NCI-H2227 treated with DMSO at 0.1 percent for 48 hours (cell line): ENCODE measurements around the gene KDM4C.
"Not testable (repeated sequence)": the region's sequence is repeated elsewhere in the genome, so short reads cannot be mapped to it uniquely, and the experiment has no call there.

ENCODE experiments used
- DNase-seq: peaks from one replicate; lab custom pipeline; 2025; lab: John Stamatoyannopoulos, UW

The KDM4C gene

DNA sequence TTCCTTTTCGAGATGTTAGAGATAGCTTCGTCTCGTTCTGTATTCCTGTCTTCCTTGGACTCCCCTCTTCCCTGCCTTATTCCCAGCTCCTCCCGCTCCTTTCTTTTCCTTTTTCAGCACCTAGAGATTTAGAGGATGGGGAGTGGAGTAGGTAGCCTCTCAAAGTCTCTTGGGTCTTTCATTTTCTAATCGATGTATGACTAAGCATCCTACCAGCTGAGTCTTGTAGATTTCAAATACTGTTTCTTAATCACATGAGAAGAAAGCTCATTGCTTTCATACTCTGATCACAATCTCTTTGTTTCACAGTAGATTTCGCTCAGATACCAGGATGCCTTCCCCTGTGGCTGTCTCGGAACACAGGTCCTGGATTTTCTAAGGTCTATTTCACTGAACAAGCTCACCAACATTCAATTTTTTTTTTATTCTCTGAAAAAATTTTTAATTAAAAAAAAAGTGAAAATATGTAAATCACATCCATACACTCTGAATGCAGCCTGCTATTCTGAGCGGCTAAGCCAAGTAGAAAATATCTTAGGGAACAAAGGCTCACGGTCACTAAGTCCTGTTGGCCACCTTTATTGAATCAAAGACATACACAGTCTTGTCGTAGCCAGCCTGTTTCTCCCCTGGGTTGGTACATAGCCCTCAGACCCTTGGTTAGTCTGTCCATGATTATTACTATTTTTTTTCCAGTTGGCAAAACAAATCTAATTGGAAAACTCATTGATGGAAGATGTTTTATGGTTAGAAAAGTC lies 413.8 kb downstream of the KDM4C start:
- no peak for DNase-seq

DNA sequence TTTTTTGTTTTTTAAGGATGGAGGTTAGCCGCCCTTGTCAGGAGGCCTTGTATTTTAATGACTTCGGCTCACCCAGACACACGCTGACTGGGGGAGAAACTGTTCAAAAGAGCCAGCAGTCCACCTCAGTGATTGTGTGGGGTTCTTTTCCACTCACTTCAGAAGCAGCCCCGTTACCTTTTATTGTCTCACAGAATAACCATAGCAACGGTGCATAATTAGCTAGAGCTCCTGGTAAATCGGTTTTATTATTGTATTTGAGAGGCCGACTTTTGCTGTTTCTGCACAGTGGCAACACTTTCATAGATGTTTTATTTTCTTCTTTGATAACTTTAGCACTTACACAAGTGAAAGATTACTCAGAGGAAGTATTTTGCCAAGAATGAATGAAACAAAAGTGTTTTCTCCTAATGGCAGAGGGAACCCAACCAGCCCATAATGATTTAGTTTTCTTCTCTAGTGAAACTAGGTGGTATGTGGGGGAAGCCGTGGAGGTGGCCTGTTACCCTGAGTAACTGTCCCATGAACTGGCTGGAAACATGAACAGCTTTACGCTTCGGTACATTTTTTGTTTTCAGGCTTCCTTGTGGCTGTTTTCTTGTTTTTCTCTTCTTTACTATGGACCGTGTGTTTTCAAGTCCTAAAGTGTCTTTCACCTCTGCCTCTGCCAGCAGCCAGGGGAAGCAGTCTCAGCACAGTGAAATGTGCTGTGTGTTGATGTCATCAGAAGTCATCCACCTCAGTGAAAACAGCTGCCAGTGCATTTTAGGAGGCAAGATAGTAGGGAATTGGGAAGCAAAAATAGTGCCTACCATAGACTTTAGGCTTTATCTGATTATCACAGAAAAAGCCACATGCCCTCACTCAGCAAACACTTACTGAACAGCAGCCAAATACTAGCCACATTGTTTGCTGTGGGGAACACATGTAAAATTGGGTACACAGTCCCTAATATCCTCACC lies 414.7 kb downstream of the KDM4C start:
- no peak for DNase-seq

DNA sequence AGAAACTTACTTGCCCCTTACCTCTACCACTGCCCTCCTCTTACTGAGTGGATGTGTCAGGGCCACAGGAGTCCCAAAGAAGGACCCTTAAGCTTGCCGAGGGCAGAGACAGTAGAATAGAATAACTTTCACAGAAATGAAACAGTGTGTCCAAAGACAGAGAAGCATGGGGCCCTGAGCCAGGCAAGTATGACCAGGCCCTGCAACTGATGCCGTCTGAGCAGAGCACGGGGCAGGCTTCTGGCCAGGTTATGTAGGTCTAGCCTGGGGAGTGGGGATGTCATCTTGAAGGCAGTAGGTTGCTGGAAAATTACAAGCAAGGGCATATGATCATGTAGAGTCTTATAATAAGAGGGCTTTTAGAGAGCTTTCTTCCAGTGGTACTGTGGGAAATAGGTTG lies 415.4 kb downstream of the KDM4C start:
- DNase-seq: no peak

GRCh38 chr9:7174301-7174700 lies 416.5 kb downstream of the KDM4C start:
- DNase-seq: no peak

DNA sequence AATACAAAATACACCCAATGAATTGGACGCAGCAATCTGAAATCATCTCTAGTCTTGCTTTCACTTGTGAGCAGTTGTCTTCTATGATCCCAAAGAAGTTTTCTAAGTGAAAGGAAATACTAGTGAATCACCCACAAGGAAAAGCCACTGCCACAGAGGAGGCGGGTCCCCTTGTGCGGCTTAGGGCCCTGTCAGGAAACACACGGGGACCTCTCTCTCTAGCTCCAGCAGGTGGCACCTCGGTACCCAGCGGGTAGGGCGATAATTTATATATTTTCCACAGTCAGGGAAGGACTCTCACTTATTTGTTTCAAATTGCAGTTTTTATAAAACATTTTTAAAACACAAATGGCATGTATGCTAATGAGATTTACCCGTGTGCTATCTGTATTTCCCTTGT lies 417.1 kb downstream of the KDM4C start:
- DNase-seq: no peak

GRCh38 chr9:7176561-7176960 lies 418.8 kb downstream of the KDM4C start:
- DNase-seq: no peak

- no peak for DNase-seq
These were observed 419.6 kb downstream of the KDM4C start for GRCh38 chr9:7177383-7177782.

GRCh38 chr9:7178729-7179128 lies 421.0 kb downstream of the KDM4C start:
- no peak for DNase-seq

DNA sequence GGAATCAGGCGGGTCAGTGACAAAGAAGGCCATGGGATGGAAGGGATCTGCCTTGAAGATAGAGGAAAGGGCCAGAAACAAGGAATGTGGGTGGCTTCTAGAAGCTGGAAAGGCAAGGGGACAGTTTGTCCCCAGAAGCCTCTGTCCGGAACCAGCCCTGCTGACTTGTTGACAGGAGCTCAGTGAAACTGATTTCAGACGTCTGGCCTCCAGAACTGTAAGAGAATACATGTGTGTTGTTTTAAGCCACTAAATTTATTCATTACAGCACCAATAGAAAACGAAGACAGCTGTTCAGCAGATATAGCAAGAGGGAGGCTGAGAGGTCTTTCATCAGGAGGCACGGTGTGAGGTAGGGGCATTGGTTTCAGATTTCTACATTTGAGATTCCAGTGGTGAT lies 422.5 kb downstream of the KDM4C start:
- no peak for DNase-seq

- not testable (repeated sequence) for DNase-seq
These were observed 425.4 kb downstream of the KDM4C start for GRCh38 chr9:7183139-7183538.

GRCh38 chr9:7185612-7186011 lies 427.8 kb downstream of the KDM4C start:
- DNase-seq: no peak

DNA sequence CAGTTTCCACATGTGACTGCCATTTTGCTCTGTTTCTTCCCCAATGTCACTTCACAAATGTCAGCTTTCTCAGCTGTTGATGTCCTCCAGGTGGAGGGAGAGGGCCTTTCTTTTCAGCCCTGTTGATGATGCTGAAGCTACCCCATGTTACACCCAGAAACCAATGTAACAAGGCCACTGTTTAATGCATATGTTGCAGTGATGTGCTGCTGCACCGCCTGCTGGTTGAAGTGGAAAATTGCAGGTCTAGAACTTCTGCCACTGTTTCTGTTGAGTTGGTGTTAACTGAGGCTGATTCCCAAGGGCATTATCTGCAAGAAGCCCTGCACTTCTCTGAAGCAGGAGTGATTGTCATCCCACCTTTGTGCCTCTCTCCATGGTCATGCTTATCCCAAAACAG lies 428.4 kb downstream of the KDM4C start:
- no peak for DNase-seq

GRCh38 chr9:7192266-7192665 lies 434.5 kb downstream of the KDM4C start:
- no peak for DNase-seq

- DNase-seq: no peak
These were observed 437.8 kb downstream of the KDM4C start for GRCh38 chr9:7195526-7195925.

- DNase-seq: no peak
These were observed 438.7 kb downstream of the KDM4C start for GRCh38 chr9:7196467-7196866.

DNA sequence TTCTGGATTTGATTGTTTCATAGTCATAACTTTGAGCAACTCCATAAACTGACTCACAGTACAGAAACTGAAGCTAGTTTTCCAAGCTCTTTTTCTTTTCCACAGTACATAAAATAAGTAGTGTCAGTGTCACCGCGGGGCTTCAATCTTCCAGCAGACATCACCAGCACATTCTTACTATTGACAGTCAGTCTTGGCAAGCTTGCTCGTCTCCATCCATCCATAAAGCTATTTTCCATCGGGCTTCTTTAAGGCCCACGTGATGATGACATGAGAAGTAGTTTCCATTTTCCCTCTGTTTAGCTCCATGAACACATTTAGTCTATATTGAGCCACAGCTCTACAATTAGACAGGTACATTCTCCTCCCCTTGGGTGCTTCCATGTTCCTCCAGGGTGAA lies 443.4 kb downstream of the KDM4C start:
- DNase-seq: no peak

DNA sequence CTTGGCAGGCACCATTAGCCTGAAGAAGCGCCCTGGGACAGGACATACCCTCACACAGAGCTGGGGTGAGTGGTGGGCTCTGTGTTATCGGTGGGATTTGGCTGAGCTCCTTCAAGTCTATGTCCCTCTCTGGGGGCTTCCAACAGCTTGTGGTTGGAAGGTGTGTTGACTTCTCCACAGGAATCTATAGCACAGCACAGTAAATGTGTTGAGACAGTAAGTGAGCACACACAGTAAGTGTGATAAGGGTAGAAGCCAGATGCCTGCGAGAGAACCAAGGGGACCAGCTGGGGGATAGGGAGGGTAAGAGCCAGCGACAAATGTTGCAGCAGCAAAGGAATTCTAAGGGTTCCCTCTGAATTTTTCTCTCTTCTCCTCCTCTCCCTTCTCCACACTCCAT lies 448.0 kb downstream of the KDM4C start:
- DNase-seq: no peak

DNA sequence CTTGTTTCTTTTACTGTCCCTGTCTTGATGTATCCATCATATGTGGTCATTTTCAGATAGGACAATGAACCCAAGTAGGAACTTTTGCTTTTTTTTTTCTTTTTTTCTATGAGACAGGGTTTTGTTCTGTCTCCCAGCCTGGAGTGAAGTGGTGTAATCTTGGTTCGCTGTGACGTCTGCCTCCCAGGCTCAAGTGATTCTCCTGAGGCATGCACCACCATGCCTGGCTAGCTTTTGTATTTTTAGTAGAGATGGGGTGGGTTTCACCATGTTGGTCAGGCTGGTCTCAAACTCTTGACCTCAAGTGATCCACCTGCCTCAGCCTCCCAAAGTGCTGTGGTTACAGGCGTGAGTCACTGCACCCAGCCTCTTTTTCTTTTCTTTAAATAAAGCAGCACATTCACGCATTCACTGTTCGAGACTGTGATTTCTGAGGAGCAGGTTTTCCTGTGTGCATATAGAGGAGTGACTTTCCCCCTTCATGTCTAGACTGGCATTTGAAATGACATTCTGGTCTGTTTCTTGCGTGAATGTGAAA lies 448.5 kb downstream of the KDM4C start:
- DNase-seq: no peak

DNA sequence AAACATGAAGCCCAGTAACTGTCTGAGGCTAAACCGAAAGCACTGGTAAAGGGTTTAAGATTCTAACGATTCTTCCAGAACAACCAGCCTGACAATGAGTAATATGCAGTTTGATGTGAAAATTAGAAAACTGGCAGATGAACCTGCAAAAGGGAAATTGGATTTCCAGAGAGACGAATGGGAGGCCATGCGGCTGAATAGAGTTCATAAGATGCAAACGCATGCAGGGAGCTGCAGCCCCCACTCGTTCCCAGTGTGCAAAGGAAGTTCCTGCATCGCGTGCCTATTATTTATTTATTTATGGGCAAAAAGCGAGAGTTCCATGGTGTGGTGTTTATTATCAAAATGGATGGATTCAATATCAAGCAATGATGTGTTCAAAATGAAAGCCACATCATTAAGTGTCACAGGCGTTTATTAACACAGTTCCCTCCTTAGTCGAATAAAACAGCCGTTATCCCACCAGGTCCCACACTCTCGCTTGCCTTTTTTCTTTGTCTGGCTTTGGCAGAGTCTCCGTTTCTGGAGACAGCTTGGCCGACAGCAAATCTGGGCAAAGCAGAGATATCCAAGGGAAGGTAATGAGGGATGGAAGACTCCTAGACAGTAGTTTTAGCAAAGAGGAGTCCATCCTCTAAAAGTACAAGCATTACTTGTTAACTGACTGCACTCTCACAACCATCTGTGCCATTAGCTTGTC lies 451.4 kb downstream of the KDM4C start:
- DNase-seq: no peak

DNA sequence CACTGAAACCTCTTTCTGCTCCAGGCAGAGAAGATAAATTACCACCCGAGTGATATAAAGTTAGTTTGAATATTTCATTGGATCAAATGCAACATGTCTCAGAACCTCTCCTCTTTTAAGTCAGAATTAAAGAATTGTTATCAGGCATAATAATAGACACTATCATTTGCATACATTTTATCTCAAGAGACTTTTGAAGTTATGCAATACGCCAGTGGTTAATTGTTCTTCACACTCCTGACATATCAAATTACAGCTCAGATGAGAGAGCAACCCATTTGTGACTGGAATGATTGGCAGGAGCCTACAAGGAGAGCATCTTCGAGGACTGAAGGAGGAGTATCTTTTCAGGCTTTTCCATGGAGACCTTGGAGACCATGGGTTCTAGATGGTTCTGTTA lies 452.2 kb downstream of the KDM4C start:
- DNase-seq: no peak

GRCh38 chr9:7210854-7211637 lies 453.3 kb downstream of the KDM4C start:
- DNase-seq: no peak

DNA sequence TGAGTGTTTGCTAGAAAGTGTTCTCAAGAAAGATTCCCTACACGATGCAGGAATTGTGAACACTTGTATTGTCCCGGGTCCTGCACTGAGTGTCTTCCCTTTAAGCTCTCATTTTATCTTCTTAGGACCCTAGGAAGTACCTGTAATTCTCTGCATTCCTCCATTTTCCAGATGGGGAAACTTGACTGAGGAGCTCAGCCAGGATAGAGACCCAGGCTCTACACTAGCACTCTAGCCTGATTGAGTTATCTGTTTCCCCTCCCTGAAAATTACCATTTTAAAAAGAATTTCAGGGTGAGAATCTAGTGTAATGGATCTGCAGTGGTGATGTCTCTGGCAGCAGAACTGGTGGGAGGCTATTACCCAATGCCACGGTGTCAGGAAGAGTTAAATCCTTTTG lies 453.9 kb downstream of the KDM4C start:
- DNase-seq: no peak
